DND-41 (cell line): ENCODE measurements around the gene ERVFRD-1.

Source experiments
- ATAC-seq: fragments of 200-7000 bp; cut with Tn5 transposase; 3 replicates; pipeline ENCODE4 v1.9.1; 2021; ENCODE audit warnings: low read depth; ENCODE audit not compliant: insufficient read depth
- DNase-seq: peaks from one replicate; pipeline ENCODE4 v3.0.0-alpha.2; 2020
- H2AFZ ChIP-seq: 2 replicates; pipeline ENCODE4 v1.6.0; 2012; ENCODE audit warnings: low read depth, low read length
- H3K27ac ChIP-seq: 2 replicates; pipeline ENCODE4 v1.5.1; 2012; ENCODE audit warnings: low read length, inconsistent platforms
- H3K27me3 ChIP-seq: fragments of 200-600 bp; sonication (generic); 2 replicates; pipeline ENCODE4 v1.6.0; 2012; ENCODE audit warnings: low read length, mild to moderate bottlenecking, inconsistent platforms; ENCODE audit not compliant: insufficient read depth, poor library complexity
- H3K36me3 ChIP-seq: 2 replicates; pipeline ENCODE4 v1.5.1; 2012; ENCODE audit warnings: low read length, inconsistent platforms; ENCODE audit not compliant: insufficient read depth
- H3K4me1 ChIP-seq: 2 replicates; pipeline ENCODE4 v1.5.1; 2012; ENCODE audit warnings: mild to moderate bottlenecking, low read length; ENCODE audit not compliant: insufficient read depth
- H3K4me2 ChIP-seq: 2 replicates; pipeline ENCODE4 v1.6.0; 2012; ENCODE audit warnings: mild to moderate bottlenecking, moderate library complexity, low read length, inconsistent platforms; ENCODE audit not compliant: insufficient read depth
- H3K4me3 ChIP-seq, 2 experiments: fragments of 200-600 bp in 1 of 2; shearing (Covaris generic) in 1 of 2; 2 replicates each; pipeline ENCODE4 v1.5.1; 2012 to 2016; ENCODE audit warnings: inconsistent platforms in 2 of 2, low read length in 2 of 2, mild to moderate bottlenecking in 2 of 2, low read depth in 1 of 2, moderate library complexity in 1 of 2
- H3K79me2 ChIP-seq: 2 replicates; pipeline ENCODE4 v1.6.0; 2012; ENCODE audit warnings: low read length, inconsistent platforms; ENCODE audit not compliant: insufficient read depth
- H3K9ac ChIP-seq: 2 replicates; pipeline ENCODE4 v1.6.0; 2012; ENCODE audit warnings: low read depth, mild to moderate bottlenecking, inconsistent platforms, low read length, moderate library complexity
- H3K9me3 ChIP-seq: 2 replicates; pipeline ENCODE4 v1.5.1; 2012; ENCODE audit warnings: low read length, moderate library complexity, mild to moderate bottlenecking, inconsistent platforms; ENCODE audit not compliant: insufficient read depth, severe bottlenecking
- H4K20me1 ChIP-seq: 2 replicates; pipeline ENCODE4 v1.6.0; 2012; ENCODE audit warnings: low read length; ENCODE audit not compliant: insufficient read depth
- CTCF ChIP-seq: IDR thresholded peaks from 2 replicates; pipeline ENCODE4 v1.5.1; 2012; ENCODE audit warnings: borderline replicate concordance, low read length, moderate library complexity, mild to moderate bottlenecking; ENCODE audit not compliant: poor library complexity, severe bottlenecking; ENCODE audit errors: extremely low read depth
- EZH2 ChIP-seq: IDR thresholded peaks from 3 replicates; pipeline ENCODE4 v1.6.1; 2012; ENCODE audit warnings: borderline replicate concordance, low read depth, mild to moderate bottlenecking, moderate library complexity, low read length, inconsistent platforms; ENCODE audit not compliant: severe bottlenecking

Gene ERVFRD-1

GRCh38 chr6:11083491-11083890, 28.0 kb downstream of the ERVFRD-1 start:
- no peak for TF ChIP-seq CTCF
- TF ChIP-seq EZH2 = no peak
- no peak overlapping the region for H3K9ac ChIP-seq
- no peak overlapping the region for H2AFZ ChIP-seq
- no peaks in the 10 kb centered on the region for H4K20me1 ChIP-seq
- DNase-seq (no peak), ATAC-seq (no peak)
- no peak overlapping the region for H3K4me2 ChIP-seq
- H3K9me3 ChIP-seq = no peaks in the 10 kb centered on the region
- no peaks in the 10 kb centered on the region for H3K4me1 ChIP-seq
- no peak overlapping the region for H3K4me3 ChIP-seq
- H3K27ac ChIP-seq = no peak overlapping the region
- no peaks in the 10 kb centered on the region for H3K79me2 ChIP-seq
- H3K27me3 ChIP-seq = no peaks in the 10 kb centered on the region
- no peaks in the 10 kb centered on the region for H3K36me3 ChIP-seq

- Histone ChIP-seq H4K20me1 (no peaks in the 10 kb centered on the region), H3K36me3 (no peaks in the 10 kb centered on the region), H3K79me2 (no peaks in the 10 kb centered on the region), H3K9me3 (no peaks in the 10 kb centered on the region), H3K4me1 (no peaks in the 10 kb centered on the region), H3K27me3 (no peaks in the 10 kb centered on the region), H2AFZ (no peak overlapping the region), H3K4me3 (no peak overlapping the region), H3K27ac (no peak overlapping the region), H3K9ac (no peak overlapping the region), H3K4me2 (no peak overlapping the region)
- DNase-seq (no peak), ATAC-seq (no peak)
- TF ChIP-seq EZH2 (no peak), CTCF (no peak)
Observed at GRCh38 chr6:11080296-11080695, 31.2 kb downstream of the ERVFRD-1 start.

- Histone ChIP-seq H2AFZ (no peak overlapping the region), H3K4me1 (no peaks in the 10 kb centered on the region), H3K9me3 (no peaks in the 10 kb centered on the region), H3K4me2 (no peak overlapping the region), H3K36me3 (no peaks in the 10 kb centered on the region), H3K4me3 (no peak overlapping the region), H3K9ac (no peak overlapping the region), H3K27ac (no peak overlapping the region), H3K79me2 (no peaks in the 10 kb centered on the region), H3K27me3 (no peaks in the 10 kb centered on the region), H4K20me1 (no peaks in the 10 kb centered on the region)
- TF ChIP-seq EZH2 = no peak
- TF ChIP-seq CTCF = no peak
- ATAC-seq (no peak), DNase-seq (no peak)
Observed at GRCh38 chr6:11078266-11078665, 33.3 kb downstream of the ERVFRD-1 start.

GRCh38 chr6:11076540-11076939, 35.0 kb downstream of the ERVFRD-1 start:
- H3K4me3 ChIP-seq = no peak overlapping the region
- no peaks in the 10 kb centered on the region for H3K4me1 ChIP-seq
- no peaks in the 10 kb centered on the region for H3K27me3 ChIP-seq
- H3K9me3 ChIP-seq = no peaks in the 10 kb centered on the region
- no peak overlapping the region for H3K27ac ChIP-seq
- ATAC-seq (no peak), DNase-seq (no peak)
- no peaks in the 10 kb centered on the region for H3K36me3 ChIP-seq
- no peak overlapping the region for H3K9ac ChIP-seq
- H4K20me1 ChIP-seq = no peaks in the 10 kb centered on the region
- no peak overlapping the region for H2AFZ ChIP-seq
- H3K79me2 ChIP-seq = no peaks in the 10 kb centered on the region
- H3K4me2 ChIP-seq = no peak overlapping the region
- no peak for TF ChIP-seq EZH2
